SK-MEL-5 (cell line): ENCODE data around the gene B4GALNT3. TPM values are rescaled to one million over a fixed set of nuclear protein-coding genes. Genes with fewer than 3 reads are reported as not detected.
A peak's percentile ranks its signal among the peaks of the same experiment; 100 is the strongest.

ENCODE experiments used
- DNase-seq: peaks from one replicate; pipeline ENCODE4 v3.0.0-alpha.2; 2016; ENCODE audit warnings: low read depth, low spot score
- in situ Hi-C: cut with HindIII; loops from 2 replicates; pipeline ENCODE4 v1.10.0; 2016; ENCODE audit warnings: low sequenced_read_pairs, high pct_unique_total_duplicates, low pct_unique_long_range_greater_than_20kb
- total RNA-seq: library from RNA; depleted of rRNA; stranded (reverse); fragments of >200 nt; shearing (Covaris generic); gene quantifications from 2 replicates; pipeline ENCODE4 v1.2.3, GENCODE V29; 2014

B4GALNT3 gene
- total RNA-seq, 1 experiment from 2014 or later, result 0.34 TPM

DNA sequence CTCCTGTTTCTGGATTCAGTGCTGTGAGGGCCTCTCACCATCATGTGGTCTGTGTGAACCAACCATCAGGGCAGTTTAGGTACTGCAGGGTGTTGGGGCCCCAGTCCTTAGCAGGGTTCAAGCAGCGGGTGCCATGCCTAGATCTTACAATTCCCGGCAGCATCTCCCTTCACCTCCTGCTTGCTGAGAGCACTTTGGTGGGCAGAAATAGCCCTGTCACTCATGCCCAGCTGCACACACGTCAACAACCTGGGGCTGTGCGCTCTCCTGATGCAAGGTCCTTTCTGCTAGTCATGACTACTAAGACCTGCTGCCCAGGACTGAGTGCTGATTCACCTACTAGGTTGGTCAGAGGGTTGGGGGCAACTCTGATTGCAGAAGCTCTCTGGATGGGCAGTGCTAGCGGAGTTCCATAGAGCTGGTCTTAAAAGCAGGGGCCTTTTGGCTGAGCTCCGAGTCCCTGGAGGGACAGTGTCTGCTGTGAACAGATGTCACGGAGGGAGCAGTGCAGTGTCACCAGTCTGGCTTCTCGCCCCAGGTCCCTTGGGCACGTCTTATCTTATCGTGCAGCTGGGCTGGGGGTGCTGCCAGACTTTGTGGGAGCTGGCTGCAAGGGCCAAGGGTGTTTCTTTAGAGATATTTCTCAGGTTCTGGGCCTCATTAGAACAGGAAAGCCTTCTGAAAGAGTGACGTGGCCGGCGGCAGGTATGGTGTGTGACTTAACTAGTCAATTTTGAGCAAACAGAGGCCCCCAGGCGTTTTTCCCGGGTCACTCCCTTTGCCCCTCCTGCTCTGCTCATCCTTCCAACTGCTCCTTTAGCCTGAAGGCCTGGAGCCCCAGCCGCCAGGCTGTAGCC, 131.7 kb downstream of the B4GALNT3 start:
- no peak for DNase-seq
- in situ Hi-C loops, result no loop called here

DNA sequence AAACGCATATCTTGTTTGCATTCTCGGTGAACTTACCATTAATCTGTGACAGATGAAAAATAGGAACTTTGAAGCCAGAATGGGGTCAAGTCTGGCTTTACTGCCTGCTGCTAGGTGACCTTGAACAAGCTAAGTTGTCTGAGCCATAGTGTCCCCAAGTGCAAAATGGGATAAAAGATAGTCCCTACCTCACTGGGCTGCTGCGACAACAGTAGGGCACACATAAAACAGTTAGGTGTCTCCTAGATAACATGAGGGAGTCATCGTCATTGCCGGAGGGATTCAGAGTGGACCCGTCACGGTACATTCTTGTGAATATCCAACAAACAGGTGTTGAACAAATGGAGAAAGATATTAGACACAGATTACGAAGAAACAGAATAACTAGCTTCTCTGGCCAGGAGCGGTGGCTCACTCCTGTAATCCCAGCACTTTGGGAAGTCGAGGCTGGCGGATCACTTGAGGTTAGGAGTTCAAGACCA, 132.3 kb downstream of the B4GALNT3 start:
- in situ Hi-C loops, result no loop called here
- DNase-seq, result no peak

- no peak for DNase-seq
- in situ Hi-C loops, result no loop called here
Measured at GRCh38 chr12:593396-594270, 133.9 kb downstream of the B4GALNT3 start.

DNA sequence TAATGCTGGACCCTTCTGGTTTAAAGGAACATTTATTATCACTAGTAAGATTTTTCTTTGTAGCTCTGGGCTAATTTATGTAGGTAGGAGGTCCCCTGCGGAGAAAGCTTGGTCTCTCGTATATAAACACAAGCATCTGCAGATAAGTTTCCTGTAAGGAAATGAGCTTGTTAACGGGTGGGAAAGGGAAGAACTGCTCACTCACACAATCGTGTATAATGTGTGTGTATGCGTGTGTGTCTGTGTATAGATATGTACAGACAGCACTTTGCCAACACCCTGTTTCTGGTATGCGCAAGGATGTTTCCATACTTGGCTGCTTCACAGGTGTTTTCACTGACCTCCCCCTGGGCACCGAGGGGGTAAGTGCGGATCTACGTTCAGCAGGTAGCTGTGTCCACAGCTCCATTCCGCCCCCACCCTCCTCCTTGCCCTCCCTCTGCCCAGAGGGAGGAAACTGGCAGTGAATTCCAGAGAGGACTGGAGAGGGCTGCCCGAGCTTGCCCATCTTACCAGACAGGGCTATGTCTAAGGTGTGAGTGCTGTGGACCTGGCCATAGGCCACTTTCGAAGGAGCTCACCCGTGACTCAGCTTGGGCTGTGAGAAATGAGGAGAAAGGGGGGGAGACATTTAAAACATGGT, 138.3 kb downstream of the B4GALNT3 start:
- in situ Hi-C loops, result no loop called here
- no peak for DNase-seq

- in situ Hi-C loops, result no loop called here
- DNase-seq, result no peak
Measured at GRCh38 chr12:599756-600155, 140.0 kb downstream of the B4GALNT3 start.

- in situ Hi-C loops, result no loop called here
- no peak for DNase-seq
Measured at GRCh38 chr12:601976-602699, 142.4 kb downstream of the B4GALNT3 start.

- in situ Hi-C loops, result no loop called here
- no peak for DNase-seq
Measured at GRCh38 chr12:602700-603068, 142.9 kb downstream of the B4GALNT3 start.

GRCh38 chr12:604956-605355, 145.2 kb downstream of the B4GALNT3 start:
- in situ Hi-C loops, result no loop called here
- DNase-seq, result no peak

DNA sequence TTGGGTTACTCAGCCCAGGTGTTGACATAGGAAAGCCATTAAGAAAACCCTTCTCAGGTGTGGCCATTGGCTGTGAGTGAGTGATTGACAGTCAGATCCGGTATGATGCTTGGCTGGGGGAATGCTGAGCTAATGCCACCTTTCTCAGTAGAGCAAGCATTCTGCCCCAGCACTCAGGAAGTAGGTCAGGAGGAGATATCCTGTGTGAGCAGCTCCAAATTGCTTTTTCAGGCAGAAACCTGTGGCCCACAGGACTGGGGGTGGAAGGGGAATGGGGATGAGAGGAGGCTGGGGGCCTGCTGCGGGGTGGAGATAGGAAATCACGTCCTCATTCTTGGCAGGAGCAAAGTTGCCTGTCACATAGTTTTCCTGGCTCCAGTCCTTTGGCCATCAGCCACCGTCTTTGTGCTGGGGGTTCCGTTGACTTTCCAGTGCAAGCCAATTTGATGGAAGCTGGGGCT, 147.8 kb downstream of the B4GALNT3 start:
- no peak for DNase-seq
- in situ Hi-C loops, result no loop called here

DNA sequence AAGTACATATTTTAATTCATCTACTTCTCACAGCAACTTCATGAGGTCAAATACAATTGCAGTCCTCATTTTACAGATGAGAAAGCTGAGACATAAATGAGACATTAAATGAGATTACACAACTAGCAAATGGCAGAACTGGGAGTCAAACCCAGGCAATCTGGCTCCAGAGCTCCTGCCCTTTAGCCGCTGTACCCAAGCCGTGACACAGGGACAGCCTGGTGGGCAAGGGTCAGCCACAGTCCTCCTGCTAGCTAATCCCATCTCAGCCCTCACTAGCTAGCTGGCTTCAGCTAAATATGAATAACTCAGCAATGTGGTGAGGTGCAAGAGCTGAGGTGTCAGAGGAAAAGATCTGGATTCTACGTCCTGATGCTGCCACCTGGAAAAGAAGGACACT, 148.7 kb downstream of the B4GALNT3 start:
- DNase-seq, result no peak
- in situ Hi-C loops, result no loop called here

- in situ Hi-C loops, result no loop called here
Measured at GRCh38 chr12:608921-609320, 149.2 kb downstream of the B4GALNT3 start.

GRCh38 chr12:611721-612120, 152.0 kb downstream of the B4GALNT3 start:
- DNase-seq, result no peak
- in situ Hi-C loops, result no loop called here

More at GRCh38 chr12:608921-609320, 149.2 kb downstream of the B4GALNT3 start:
- DNase-seq, result no peak

DNA sequence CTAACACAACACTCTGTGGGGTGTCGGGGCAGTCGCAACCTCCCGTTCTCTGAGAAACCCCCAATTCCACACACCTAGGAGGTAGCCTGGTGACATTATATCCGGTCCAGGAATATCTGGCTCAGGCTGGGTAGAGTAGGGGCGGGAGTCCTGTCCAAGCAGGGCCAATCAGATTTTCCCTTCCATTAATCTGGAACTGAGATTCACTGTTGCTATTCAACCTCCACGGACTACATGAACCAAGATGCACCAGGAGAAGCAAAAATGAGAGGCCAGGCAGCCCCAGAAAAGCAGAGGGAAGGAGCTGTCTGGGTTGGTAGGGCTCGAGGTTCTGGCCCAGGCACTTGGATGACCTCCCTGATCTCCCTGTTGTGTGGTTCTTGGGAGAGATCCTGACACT, 152.6 kb downstream of the B4GALNT3 start:
- DNase-seq, result peak; percentile 27
- in situ Hi-C loops, result no loop called here

DNA sequence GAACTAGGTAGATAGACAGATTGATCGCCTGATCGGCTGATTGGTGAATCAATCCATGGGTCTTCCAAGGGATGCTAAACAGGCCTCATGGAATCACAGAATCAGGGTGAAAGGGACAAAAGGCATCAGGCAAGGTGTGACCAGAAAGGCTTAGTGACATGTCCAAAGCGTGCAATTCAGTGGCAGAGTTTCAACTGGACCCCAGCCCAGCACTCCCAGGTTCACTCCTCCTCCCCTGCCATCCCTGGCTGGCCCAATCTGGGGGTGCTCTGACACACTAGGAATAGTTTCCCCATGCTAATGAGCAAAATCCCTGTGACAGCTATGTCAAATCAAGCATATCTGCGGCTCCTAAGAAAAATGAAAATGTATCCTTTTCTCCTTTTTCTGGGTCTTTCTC, 153.1 kb downstream of the B4GALNT3 start:
- DNase-seq, result no peak
- in situ Hi-C loops, result no loop called here
